HL-60 (cell line): ENCODE measurements around the gene WRNIP1.

ENCODE experiments used
- DNase-seq, 2 experiments: peaks; one replicate each; pipeline ENCODE4 v3.0.0-alpha.2; 2010 to 2020; ENCODE audit warnings: low read depth in 1 of 2, low spot score in 1 of 2
- H3K27ac ChIP-seq: fragments of 250-450 bp; sonication (Bioruptor Pico); replicated peaks from 2 replicates; pipeline ENCODE4 v1.5.1; 2020; ENCODE audit warnings: mild to moderate bottlenecking, moderate library complexity
- H3K27me3 ChIP-seq: fragments of 250-450 bp; sonication (Bioruptor Pico); 2 replicates; pipeline ENCODE4 v1.5.1; 2021; ENCODE audit warnings: mild to moderate bottlenecking, moderate library complexity; ENCODE audit not compliant: insufficient read depth, poor library complexity, severe bottlenecking
- H3K4me3 ChIP-seq: replicated peaks from 2 replicates; pipeline ENCODE4 v1.5.1; 2011; ENCODE audit warnings: mild to moderate bottlenecking, control low read depth, low read length; ENCODE audit not compliant: insufficient read depth
- CTCF ChIP-seq: IDR thresholded peaks from one replicate; pipeline ENCODE4 v1.5.1; 2011; ENCODE audit warnings: low read length, control low read depth, inconsistent platforms; ENCODE audit not compliant: insufficient read depth
- GABPA ChIP-seq: IDR thresholded peaks from 2 replicates; pipeline ENCODE4 v1.6.1; 2012; ENCODE audit warnings: low read depth
- POLR2AphosphoS5 ChIP-seq: IDR thresholded peaks from 2 replicates; pipeline ENCODE4 v1.6.1; 2012; ENCODE audit warnings: low read depth
- REST ChIP-seq: IDR thresholded peaks from 2 replicates; pipeline ENCODE4 v1.6.1; 2012; ENCODE audit warnings: low read depth; ENCODE audit not compliant: insufficient replicate concordance
- SPI1 ChIP-seq: IDR thresholded peaks from 2 replicates; pipeline ENCODE4 v1.6.1; 2012; ENCODE audit warnings: low read depth, mild to moderate bottlenecking, borderline replicate concordance

WRNIP1 gene

GRCh38 chr6:2767657-2768524 is 2.7 kb downstream of the WRNIP1 start:
- DNase-seq: no peak
- H3K27ac ChIP-seq: no peak overlapping the region
- no peak for TF ChIP-seq POLR2AphosphoS5
- no peak for TF ChIP-seq GABPA
- no peak for TF ChIP-seq SPI1
- peak overlapping the region; percentile 98 for H3K4me3 ChIP-seq
- no peaks in the 10 kb centered on the region for H3K27me3 ChIP-seq

GRCh38 chr6:2768696-2769095 is 3.5 kb downstream of the WRNIP1 start:
- TF ChIP-seq CTCF: no peak
- no peak for TF ChIP-seq POLR2AphosphoS5
- TF ChIP-seq GABPA: no peak
- TF ChIP-seq SPI1: no peak
- TF ChIP-seq REST: no peak
- Histone ChIP-seq H3K27ac (no peak overlapping the region), H3K27me3 (no peaks in the 10 kb centered on the region), H3K4me3 (no peak overlapping the region)
- no peak for DNase-seq

GRCh38 chr6:2770171-2770570 is 5.0 kb downstream of the WRNIP1 start:
- TF ChIP-seq GABPA: no peak
- TF ChIP-seq POLR2AphosphoS5: no peak
- TF ChIP-seq CTCF: no peak
- no peak for TF ChIP-seq SPI1
- Histone ChIP-seq H3K27ac (no peak overlapping the region), H3K4me3 (no peak overlapping the region), H3K27me3 (no peaks in the 10 kb centered on the region)
- no peak for DNase-seq

- Histone ChIP-seq H3K27ac (no peak overlapping the region), H3K27me3 (no peaks in the 10 kb centered on the region), H3K4me3 (no peak overlapping the region)
- TF ChIP-seq GABPA (no peak), REST (no peak), POLR2AphosphoS5 (no peak), SPI1 (no peak), CTCF (no peak)
- DNase-seq: no peak
Measured at GRCh38 chr6:2771079-2771478, 5.9 kb downstream of the WRNIP1 start.
